ENCODE measurements around the gene NCKAP5. TPM values are rescaled to one million over a fixed set of nuclear protein-coding genes. Genes with fewer than 3 reads are reported as not detected.
A peak's percentile ranks its signal among the peaks of the same experiment; 100 is the strongest.

The NCKAP5 gene
- total and polyA plus RNA-seq, 7 experiments from 2014 or later, result 0.12 TPM; not detected in 6

DNA sequence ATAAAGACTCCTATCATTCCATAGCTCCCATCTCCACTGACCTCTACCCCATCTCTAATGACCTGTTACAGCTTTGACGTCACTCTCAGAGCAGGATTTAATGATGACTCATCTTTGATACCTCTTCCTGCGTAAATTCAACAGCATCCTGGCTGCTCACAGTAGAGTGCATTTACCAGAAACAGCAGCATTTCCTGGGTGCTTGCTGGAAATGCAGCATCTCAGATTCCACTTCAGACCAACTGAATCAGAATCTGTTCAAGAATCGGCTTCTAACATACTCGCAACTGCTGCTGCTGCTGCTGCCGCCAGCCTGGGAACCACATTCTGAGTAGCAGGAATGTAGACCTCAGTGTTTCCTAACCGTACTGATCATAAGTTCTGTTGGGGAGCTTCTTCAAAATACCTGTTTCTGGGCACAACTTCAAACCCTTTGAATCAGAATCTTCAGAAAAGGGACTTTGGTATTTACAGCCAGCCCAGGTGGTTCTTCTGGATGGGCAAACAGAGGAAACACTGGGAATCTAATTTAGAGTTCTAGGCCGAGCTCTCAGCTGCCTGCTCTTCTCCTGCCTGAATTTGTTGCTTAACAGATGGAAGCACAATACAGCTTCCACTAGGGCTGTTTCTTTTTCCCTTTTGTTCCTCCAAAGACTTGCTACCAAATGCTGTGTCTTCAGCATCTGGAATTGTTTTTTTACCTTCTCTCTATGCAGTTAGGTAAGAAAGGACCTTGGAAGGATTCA is 241.4 kb downstream of the NCKAP5 start:
- CTCF ChIA-PET, result no interaction called here

DNA sequence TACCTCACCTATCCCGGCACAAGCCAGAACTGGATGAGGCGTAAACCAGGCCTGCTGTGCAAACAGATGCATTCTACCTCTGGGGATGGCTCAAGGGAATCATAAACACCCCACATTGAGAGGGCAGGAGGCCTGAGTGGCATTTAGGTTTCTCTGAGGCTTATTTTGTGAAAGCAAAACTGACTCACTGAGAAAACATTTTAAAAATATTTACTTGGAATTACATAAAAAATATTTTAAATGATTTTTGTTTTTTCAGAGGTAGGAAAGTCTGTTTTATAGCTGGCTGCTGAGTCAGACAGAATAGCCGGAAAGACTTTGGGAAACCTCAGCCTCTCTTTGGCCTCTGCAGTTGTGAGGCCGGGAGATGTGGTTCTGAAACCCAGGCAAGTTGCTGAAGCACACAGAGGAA is 244.1 kb downstream of the NCKAP5 start:
- POLR2A ChIA-PET, result no interaction called here
- H3K27me3 Mint-ChIP-seq, result no peaks in the 10 kb centered on the region
- peaks cover 0 to 3% (median 0%) of the 10 kb centered on the region in 7 donors for H3K4me1 Mint-ChIP-seq
- ATAC-seq (no peak), DNase-seq (no peak)
- no peaks in the 10 kb centered on the region for H3K36me3 Mint-ChIP-seq
- Histone ChIP-seq H3K27ac (ENCODE audit: low read depth, low read length) (no peak overlapping the region), H3K27me3 (ENCODE audit: control insufficient read depth in 2 of 2, insufficient read depth in 2 of 2, low read length in 2 of 2) (no peaks in the 10 kb centered on the region), H3K4me1 (ENCODE audit: control insufficient read depth in 2 of 2, insufficient read depth in 2 of 2, low read length in 2 of 2) (no peaks in the 10 kb centered on the region), H3K9me3 (ENCODE audit: control insufficient read depth in 2 of 3, low read length in 3 of 3) (no peaks in the 10 kb centered on the region), H3K4me3 (ENCODE audit: low read length) (no peak overlapping the region), H3K36me3 (ENCODE audit: control insufficient read depth in 2 of 3, insufficient read depth in 3 of 3, low read length in 3 of 3) (no peaks in the 10 kb centered on the region)
- H3K9me3 Mint-ChIP-seq, result peaks cover 0 to 1% (median 0%) of the 10 kb centered on the region in 11 donors
- H3K27ac Mint-ChIP-seq, result no peak overlapping the region
- intact Hi-C loops (cut with micrococcal nuclease), result no loop called here
- H3K4me3 Mint-ChIP-seq, result no peak overlapping the region
- CTCF ChIA-PET, result no interaction called here

More for the DNA sequence above, 241.4 kb downstream of the NCKAP5 start:
- ATAC-seq (no peak), DNase-seq (no peak)
- peaks cover 0 to 5% (median 0%) of the 10 kb centered on the region in 11 donors for H3K9me3 Mint-ChIP-seq
- no peak overlapping the region for H3K4me3 Mint-ChIP-seq
- peaks cover 0 to 3% (median 0%) of the 10 kb centered on the region in 7 donors for H3K4me1 Mint-ChIP-seq
- no peaks in the 10 kb centered on the region for H3K9me3 ChIP-seq (ENCODE audit: control insufficient read depth in 2 of 3, low read length in 3 of 3)
- POLR2A ChIA-PET, result no interaction called here
- peak overlapping the region in 1 of 9 donors; percentile 18 for H3K27ac Mint-ChIP-seq
- no peaks in the 10 kb centered on the region for H3K27me3 Mint-ChIP-seq
- no peaks in the 10 kb centered on the region for H3K4me1 ChIP-seq (ENCODE audit: control insufficient read depth in 2 of 2, insufficient read depth in 2 of 2, low read length in 2 of 2)
- no peak overlapping the region for H3K27ac ChIP-seq (ENCODE audit: low read depth, low read length)
- H3K4me3 ChIP-seq (ENCODE audit: low read length), result no peak overlapping the region
- H3K27me3 ChIP-seq (ENCODE audit: control insufficient read depth in 2 of 2, insufficient read depth in 2 of 2, low read length in 2 of 2), result no peaks in the 10 kb centered on the region
- no peaks in the 10 kb centered on the region for H3K36me3 ChIP-seq (ENCODE audit: control insufficient read depth in 2 of 3, insufficient read depth in 3 of 3, low read length in 3 of 3)
- intact Hi-C loops (cut with micrococcal nuclease), result no loop called here
- peaks cover 0 to 2% (median 0%) of the 10 kb centered on the region in 5 donors for H3K36me3 Mint-ChIP-seq

DNA sequence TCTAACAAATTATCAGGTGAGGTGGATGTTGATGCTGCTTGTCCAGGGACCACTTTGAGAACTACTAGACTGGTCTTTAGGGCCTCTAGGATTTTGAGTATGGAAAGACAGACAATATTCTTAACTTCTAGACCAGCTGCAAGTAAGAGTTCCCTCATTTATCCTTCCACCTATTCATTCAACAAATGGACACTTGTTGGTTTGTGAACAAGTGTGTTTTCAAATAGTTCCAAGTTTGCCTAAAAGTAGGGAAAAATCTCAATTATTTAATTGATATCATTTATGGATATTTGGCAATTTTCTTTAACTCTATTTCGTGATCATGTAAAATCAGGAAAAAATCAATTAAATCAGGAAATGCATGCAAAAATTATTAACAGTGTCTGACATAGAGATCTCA is 245.4 kb downstream of the NCKAP5 start:
- Mint-ChIP-seq H3K27ac (no peak overlapping the region), H3K36me3 (no peaks in the 10 kb centered on the region), H3K4me3 (no peak overlapping the region), H3K9me3 (peaks cover 0 to 1% (median 0%) of the 10 kb centered on the region in 11 donors), H3K4me1 (peaks cover 0 to 3% (median 0%) of the 10 kb centered on the region in 7 donors), H3K27me3 (no peaks in the 10 kb centered on the region)
- POLR2A ChIA-PET, result no interaction called here
- intact Hi-C loops (cut with micrococcal nuclease), result no loop called here
- no peak for DNase-seq
- Histone ChIP-seq H3K36me3 (ENCODE audit: control insufficient read depth in 2 of 3, insufficient read depth in 3 of 3, low read length in 3 of 3) (no peaks in the 10 kb centered on the region), H3K27ac (ENCODE audit: low read depth, low read length) (no peak overlapping the region), H3K4me3 (ENCODE audit: low read length) (no peak overlapping the region), H3K9me3 (ENCODE audit: control insufficient read depth in 2 of 3, low read length in 3 of 3) (no peaks in the 10 kb centered on the region), H3K4me1 (ENCODE audit: control insufficient read depth in 2 of 2, insufficient read depth in 2 of 2, low read length in 2 of 2) (no peaks in the 10 kb centered on the region), H3K27me3 (ENCODE audit: control insufficient read depth in 2 of 2, insufficient read depth in 2 of 2, low read length in 2 of 2) (no peaks in the 10 kb centered on the region)
- ATAC-seq, result no peak
- CTCF ChIA-PET, result no interaction called here

DNA sequence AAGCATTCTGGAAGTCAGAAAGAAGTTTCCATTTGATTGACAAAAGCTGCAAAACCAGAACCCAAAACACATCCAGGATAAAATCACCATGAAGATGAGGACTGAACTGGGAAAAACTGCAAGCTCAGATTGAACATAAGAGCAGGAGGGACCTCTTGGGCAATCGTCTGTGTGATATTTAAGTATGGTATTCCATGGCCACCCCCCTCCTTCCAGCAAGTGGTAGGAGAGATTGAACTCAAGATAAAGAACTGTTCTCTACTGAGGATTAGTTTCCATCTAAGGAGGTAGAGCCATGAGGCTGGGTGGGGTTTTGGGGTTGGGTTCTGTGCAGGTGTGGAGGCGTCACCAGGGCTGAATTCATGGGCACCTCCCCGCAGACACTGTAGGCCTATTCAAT is 251.1 kb downstream of the NCKAP5 start:
- CTCF ChIA-PET, result no interaction called here
- H3K27ac ChIP-seq (ENCODE audit: low read depth, low read length), result no peak overlapping the region
- ATAC-seq, result no peak

DNA sequence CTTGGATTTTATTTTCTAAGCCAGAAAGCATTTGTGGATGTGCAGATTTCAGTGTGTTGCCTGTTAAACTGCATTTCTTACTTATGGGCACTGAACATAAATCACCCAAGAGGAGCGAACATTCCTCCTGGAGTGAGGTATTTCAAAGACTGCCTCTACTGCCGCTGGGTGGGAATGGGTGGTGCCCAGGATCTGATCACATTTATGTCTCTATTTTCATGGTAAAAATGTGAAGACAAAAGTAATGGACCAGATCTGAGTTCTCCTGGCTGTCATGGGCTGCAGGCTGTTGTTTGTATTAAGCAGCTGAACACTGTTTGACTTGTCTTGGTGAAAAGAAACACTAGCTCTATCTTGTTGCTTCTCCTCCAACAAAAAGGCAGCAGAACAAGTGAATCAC is 251.7 kb downstream of the NCKAP5 start:
- no peak overlapping the region for H3K4me3 ChIP-seq (ENCODE audit: low read length)
- Mint-ChIP-seq H3K36me3 (no peaks in the 10 kb centered on the region), H3K9me3 (peaks cover 0 to 14% (median 0%) of the 10 kb centered on the region in 11 donors), H3K4me3 (no peak overlapping the region), H3K4me1 (no peaks in the 10 kb centered on the region), H3K27ac (no peak overlapping the region), H3K27me3 (peaks cover 0 to 4% (median 0%) of the 10 kb centered on the region in 5 donors)
- intact Hi-C loops (cut with micrococcal nuclease), result no loop called here
- H3K9me3 ChIP-seq (ENCODE audit: control insufficient read depth in 2 of 3, low read length in 3 of 3), result no peaks in the 10 kb centered on the region
- H3K27me3 ChIP-seq (ENCODE audit: control insufficient read depth in 2 of 2, insufficient read depth in 2 of 2, low read length in 2 of 2), result no peaks in the 10 kb centered on the region
- ATAC-seq, result no peak
- DNase-seq, result no peak
- H3K27ac ChIP-seq (ENCODE audit: low read depth, low read length), result no peak overlapping the region
- H3K36me3 ChIP-seq (ENCODE audit: control insufficient read depth in 2 of 3, insufficient read depth in 3 of 3, low read length in 3 of 3), result no peaks in the 10 kb centered on the region
- ChIA-PET CTCF (no interaction called here), POLR2A (no interaction called here)
- no peaks in the 10 kb centered on the region for H3K4me1 ChIP-seq (ENCODE audit: control insufficient read depth in 2 of 2, insufficient read depth in 2 of 2, low read length in 2 of 2)

More for the DNA sequence above, 251.1 kb downstream of the NCKAP5 start:
- Histone ChIP-seq H3K9me3 (ENCODE audit: control insufficient read depth in 2 of 3, low read length in 3 of 3) (no peaks in the 10 kb centered on the region), H3K4me1 (ENCODE audit: control insufficient read depth in 2 of 2, insufficient read depth in 2 of 2, low read length in 2 of 2) (no peaks in the 10 kb centered on the region), H3K36me3 (ENCODE audit: control insufficient read depth in 2 of 3, insufficient read depth in 3 of 3, low read length in 3 of 3) (no peaks in the 10 kb centered on the region), H3K27me3 (ENCODE audit: control insufficient read depth in 2 of 2, insufficient read depth in 2 of 2, low read length in 2 of 2) (no peaks in the 10 kb centered on the region), H3K4me3 (ENCODE audit: low read length) (no peak overlapping the region)
- POLR2A ChIA-PET, result no interaction called here
- no peak for DNase-seq
- Mint-ChIP-seq H3K27me3 (peaks cover 0 to 4% (median 0%) of the 10 kb centered on the region in 5 donors), H3K27ac (no peak overlapping the region), H3K4me1 (no peaks in the 10 kb centered on the region), H3K4me3 (no peak overlapping the region), H3K36me3 (no peaks in the 10 kb centered on the region), H3K9me3 (peaks cover 0 to 14% (median 0%) of the 10 kb centered on the region in 11 donors)
- intact Hi-C loops (cut with micrococcal nuclease), result no loop called here

DNA sequence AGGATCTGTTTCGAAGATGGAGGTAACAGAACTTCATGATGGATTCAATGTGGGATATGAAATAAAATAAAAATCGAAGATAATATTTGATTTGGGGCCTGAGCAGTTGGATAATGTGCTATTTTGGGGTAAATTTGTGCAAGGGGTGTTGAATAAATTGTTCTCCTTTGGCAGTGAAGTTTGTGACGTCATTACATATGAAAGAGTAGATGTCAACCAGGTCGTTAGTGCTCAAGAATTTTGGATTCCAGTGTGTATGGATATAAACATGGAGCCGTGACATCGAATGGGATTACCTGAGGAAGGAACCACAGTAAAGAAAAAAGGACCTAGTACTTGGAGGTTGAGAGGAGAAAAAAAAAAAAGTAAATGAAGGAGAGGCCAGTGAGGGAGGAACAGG is 253.0 kb downstream of the NCKAP5 start:
- H3K4me1 ChIP-seq (ENCODE audit: control insufficient read depth in 2 of 2, insufficient read depth in 2 of 2, low read length in 2 of 2), result no peaks in the 10 kb centered on the region
- Mint-ChIP-seq H3K9me3 (peaks cover 0 to 17% (median 2%) of the 10 kb centered on the region in 11 donors), H3K27me3 (peaks cover 0 to 4% (median 0%) of the 10 kb centered on the region in 5 donors), H3K36me3 (no peaks in the 10 kb centered on the region), H3K4me3 (no peak overlapping the region), H3K4me1 (no peaks in the 10 kb centered on the region), H3K27ac (no peak overlapping the region)
- no peak overlapping the region for H3K4me3 ChIP-seq (ENCODE audit: low read length)
- no peak for DNase-seq
- intact Hi-C loops (cut with micrococcal nuclease), result no loop called here
- POLR2A ChIA-PET, result no interaction called here
- CTCF ChIA-PET, result no interaction called here
- no peak overlapping the region for H3K27ac ChIP-seq (ENCODE audit: low read depth, low read length)
- no peaks in the 10 kb centered on the region for H3K27me3 ChIP-seq (ENCODE audit: control insufficient read depth in 2 of 2, insufficient read depth in 2 of 2, low read length in 2 of 2)
- H3K36me3 ChIP-seq (ENCODE audit: control insufficient read depth in 2 of 3, insufficient read depth in 3 of 3, low read length in 3 of 3), result no peaks in the 10 kb centered on the region
- H3K9me3 ChIP-seq (ENCODE audit: control insufficient read depth in 2 of 3, low read length in 3 of 3), result no peaks in the 10 kb centered on the region
- ATAC-seq, result no peak

DNA sequence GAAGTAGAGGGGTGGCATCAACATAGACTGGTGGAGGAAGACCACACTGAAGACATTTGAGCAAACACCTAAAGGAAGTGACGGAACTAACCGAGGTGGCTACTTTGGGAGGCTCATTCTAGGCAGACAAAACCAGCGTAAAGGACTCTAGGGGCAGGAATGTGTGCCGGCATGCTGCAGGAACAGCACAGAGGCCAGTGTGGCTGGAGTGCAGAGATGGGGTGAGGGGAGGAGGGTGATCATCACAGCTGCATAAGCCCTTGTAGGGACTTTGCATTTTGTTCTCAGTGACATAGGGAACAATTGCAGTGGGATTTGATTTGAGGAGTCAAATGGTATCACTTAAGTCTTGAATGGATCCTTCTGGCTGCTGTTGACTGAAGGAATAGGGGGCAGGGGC is 253.5 kb downstream of the NCKAP5 start:
- H3K36me3 ChIP-seq (ENCODE audit: control insufficient read depth in 2 of 3, insufficient read depth in 3 of 3, low read length in 3 of 3), result no peaks in the 10 kb centered on the region
- no peaks in the 10 kb centered on the region for H3K9me3 ChIP-seq (ENCODE audit: control insufficient read depth in 2 of 3, low read length in 3 of 3)
- no peaks in the 10 kb centered on the region for H3K4me1 ChIP-seq (ENCODE audit: control insufficient read depth in 2 of 2, insufficient read depth in 2 of 2, low read length in 2 of 2)
- Mint-ChIP-seq H3K4me1 (no peaks in the 10 kb centered on the region), H3K27ac (no peak overlapping the region), H3K27me3 (peaks cover 0 to 4% (median 0%) of the 10 kb centered on the region in 5 donors), H3K9me3 (peaks cover 0 to 18% (median 2%) of the 10 kb centered on the region in 11 donors), H3K4me3 (no peak overlapping the region), H3K36me3 (no peaks in the 10 kb centered on the region)
- CTCF ChIA-PET, result no interaction called here
- DNase-seq (no peak), ATAC-seq (no peak)
- intact Hi-C loops (cut with micrococcal nuclease), result no loop called here
- POLR2A ChIA-PET, result no interaction called here
- no peak overlapping the region for H3K27ac ChIP-seq (ENCODE audit: low read depth, low read length)
- no peak overlapping the region for H3K4me3 ChIP-seq (ENCODE audit: low read length)
- no peaks in the 10 kb centered on the region for H3K27me3 ChIP-seq (ENCODE audit: control insufficient read depth in 2 of 2, insufficient read depth in 2 of 2, low read length in 2 of 2)

Measured in naive thymus-derived CD4-positive, alpha-beta T cell (primary cell).